Common myeloid progenitor, CD34-positive (primary cell): ENCODE data around the gene TRAPPC2.

Experiments used
- CTCF ChIA-PET: fragments of 350-600 bp; sonication (Branson Sonifier 250); formaldehyde crosslinking; loops from one replicate; lab custom pipeline; 2021; ENCODE audit warnings: antibody characterized with exemption; lab: Charles Lee
- POLR2A ChIA-PET: fragments of 350-600 bp; sonication (Branson Sonifier 250); formaldehyde crosslinking; loops from one replicate; lab custom pipeline; 2021; ENCODE audit warnings: antibody characterized with exemption; lab: Charles Lee
- DNase-seq, 3 donors: peaks; one replicate each; pipeline versions ENCODE4 v3.0.0 to v3.0.0-alpha.2; 2013
- H3K27ac ChIP-seq, 2 experiments: 1 replicate in 1 of 2; 2 replicates in 1 of 2; pipeline ENCODE4 v1.7.0; 2013; ENCODE audit warnings: inconsistent platforms in 2 of 2, low read length in 2 of 2, mild to moderate bottlenecking in 2 of 2, low read depth in 1 of 2, moderate library complexity in 1 of 2; ENCODE audit not compliant: severe bottlenecking in 2 of 2, insufficient read depth in 1 of 2, poor library complexity in 1 of 2
- H3K27me3 ChIP-seq, 5 experiments: replicated peaks in 2 of 5; 1 replicate in 3 of 5; 2 replicates in 2 of 5; pipeline versions ENCODE4 v1.6.1 to v1.7.0; 2013; ENCODE audit warnings: low read length in 4 of 5, mild to moderate bottlenecking in 2 of 5, moderate library complexity in 2 of 5, inconsistent platforms in 1 of 5; ENCODE audit not compliant: insufficient read depth in 5 of 5, control insufficient read depth in 4 of 5
- H3K36me3 ChIP-seq, 4 experiments: 1 replicate in 2 of 4; 2 replicates in 2 of 4; pipeline versions ENCODE4 v1.6.1 to v1.7.0; 2013; ENCODE audit warnings: low read length in 3 of 4, control low read depth in 1 of 4, mild to moderate bottlenecking in 1 of 4; ENCODE audit not compliant: control insufficient read depth in 4 of 4, insufficient read depth in 4 of 4
- H3K4me1 ChIP-seq, 4 experiments: 1 replicate in 3 of 4; 2 replicates in 1 of 4; pipeline versions ENCODE4 v1.6.1 to v1.7.1; 2013; ENCODE audit warnings: low read length in 3 of 4, mild to moderate bottlenecking in 3 of 4, control low read depth in 1 of 4, inconsistent platforms in 1 of 4, moderate library complexity in 1 of 4; ENCODE audit not compliant: control insufficient read depth in 4 of 4, insufficient read depth in 4 of 4; ENCODE audit errors: control extremely low read depth in 1 of 4
- H3K4me3 ChIP-seq, 7 experiments: 1 replicate in 4 of 7; 2 replicates in 3 of 7; pipeline versions ENCODE4 v1.5.1 to v1.7.0; 2013; ENCODE audit warnings: mild to moderate bottlenecking in 7 of 7, low read length in 6 of 7, moderate library complexity in 6 of 7, inconsistent platforms in 2 of 7, low read depth in 2 of 7, control low read depth in 1 of 7; ENCODE audit not compliant: insufficient read depth in 4 of 7, control insufficient read depth in 1 of 7; ENCODE audit errors: extremely low read depth in 1 of 7
- H3K9me3 ChIP-seq, 5 experiments: 1 replicate in 4 of 5; 2 replicates in 1 of 5; pipeline versions ENCODE4 v1.6.1 to v1.7.1; 2013; ENCODE audit warnings: low read length in 4 of 5, mild to moderate bottlenecking in 2 of 5, inconsistent platforms in 1 of 5, low read depth in 1 of 5, moderate library complexity in 1 of 5; ENCODE audit not compliant: control insufficient read depth in 4 of 5, insufficient read depth in 2 of 5; ENCODE audit errors: control extremely low read depth in 1 of 5
- WGBS: methylation state at CpG from one replicate; pipeline ENCODE4 v1.1.5; 2013; ENCODE audit not compliant: insufficient coverage; 5-methylcytosine and 5-hydroxymethylcytosine counted together

TRAPPC2 gene

GRCh38 chrX:13692771-13693231, 41.6 kb downstream of the TRAPPC2 start:
- Histone ChIP-seq H3K27ac (no peak overlapping the region), H3K27me3 (peaks cover 0 to 29% (median 0%) of the 10 kb centered on the region in 5 experiments), H3K4me1 (peaks cover 22 to 39% (median 29%) of the 10 kb centered on the region in 4 experiments), H3K9me3 (no peaks in the 10 kb centered on the region), H3K4me3 (no peak overlapping the region), H3K36me3 (no peaks in the 10 kb centered on the region)
- DNase-seq, result no peak
- CTCF ChIA-PET, result interaction anchor here (1.9 kb wide), 1 partner anchor 17 kb away, joined by 4 read pairs; no protein-coding TSS in a partner anchor
- POLR2A ChIA-PET, result interaction anchor here (0.9 kb wide), 1 partner anchor 42 kb away, joined by 3 read pairs; the partner anchor contains the start of genes OFD1 and TRAPPC2
- WGBS, result 85% methylated on average over 3 of the region's 5 CpGs

DNA sequence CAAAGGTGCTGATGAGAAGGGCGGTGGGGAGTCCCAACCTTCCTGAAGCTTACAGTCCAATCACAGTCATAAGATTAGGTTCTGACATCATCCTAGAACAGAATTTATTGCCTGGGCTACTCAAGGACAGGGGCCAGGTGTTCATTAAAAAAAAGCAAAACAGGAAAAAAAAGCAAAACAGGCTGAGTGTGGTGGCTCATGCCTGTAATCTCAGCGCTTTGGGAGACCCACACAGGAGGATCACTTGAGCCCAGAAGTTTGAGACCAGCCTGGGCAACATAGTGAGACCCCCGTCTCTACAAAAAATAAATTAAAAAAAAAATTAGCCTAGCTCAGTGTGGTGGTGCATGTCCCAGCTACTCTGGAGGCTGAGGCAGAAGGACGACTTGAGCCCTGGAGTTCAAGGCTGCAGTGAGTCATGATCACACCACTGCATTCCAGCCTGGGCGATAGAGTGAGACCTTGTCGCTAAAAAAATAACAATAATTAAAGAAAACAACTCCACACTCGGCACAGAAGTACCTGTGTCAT, 42.5 kb downstream of the TRAPPC2 start:
- peak in 1 of 3 donors; percentile 17 for DNase-seq
- Histone ChIP-seq H3K4me1 (peaks cover 14 to 35% (median 23%) of the 10 kb centered on the region in 4 experiments), H3K9me3 (no peaks in the 10 kb centered on the region), H3K36me3 (no peaks in the 10 kb centered on the region), H3K27ac (no peak overlapping the region), H3K27me3 (peaks cover 0 to 29% (median 0%) of the 10 kb centered on the region in 5 experiments), H3K4me3 (no peak overlapping the region)
- POLR2A ChIA-PET, result interaction anchor here (0.9 kb wide), 1 partner anchor 42 kb away, joined by 3 read pairs; the partner anchor contains the start of genes OFD1 and TRAPPC2
- CTCF ChIA-PET, result interaction anchor here (0.7 to 1.9 kb wide), 2 partner anchors 18 to 65 kb away, joined by 3 to 4 read pairs; no protein-coding TSS in a partner anchor
- WGBS, result 88% methylated on average over 3 of the region's 7 CpGs

DNA sequence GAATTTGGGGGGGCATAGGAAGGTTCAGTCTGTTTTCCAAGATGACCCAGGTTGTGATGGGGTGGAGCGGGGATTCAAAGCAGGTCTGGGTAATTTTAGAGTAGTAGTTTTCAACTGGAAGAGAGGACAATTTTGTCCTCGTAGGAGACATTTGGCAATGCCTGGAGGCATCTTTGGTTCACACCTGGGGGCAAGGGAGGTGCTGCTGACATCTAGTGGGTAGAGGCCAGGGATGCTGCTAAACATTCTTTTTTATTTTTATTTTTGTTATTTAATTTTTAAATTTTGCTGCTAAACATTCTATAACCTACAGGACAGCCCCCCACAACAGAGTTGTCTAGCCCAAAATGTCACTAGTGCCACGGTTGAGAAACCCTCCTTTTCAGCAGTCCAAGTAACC, 43.6 kb downstream of the TRAPPC2 start:
- H3K36me3 ChIP-seq, result no peaks in the 10 kb centered on the region
- H3K9me3 ChIP-seq, result no peaks in the 10 kb centered on the region
- H3K4me1 ChIP-seq, result peaks cover 10 to 30% (median 22%) of the 10 kb centered on the region in 4 experiments
- H3K27me3 ChIP-seq, result peaks cover 0 to 29% (median 0%) of the 10 kb centered on the region in 5 experiments
- peak overlapping the region in 4 of 7 experiments; percentile 3 to 90 (median 74) for H3K4me3 ChIP-seq
- no peak overlapping the region for H3K27ac ChIP-seq
- peak in 1 of 3 donors; percentile 15 for DNase-seq
- WGBS, result 54% methylated on average over 2 of the region's 3 CpGs
- POLR2A ChIA-PET, result no interaction called here
- CTCF ChIA-PET, result interaction anchor here (0.7 kb wide), 1 partner anchor 66 kb away, joined by 3 read pairs; no protein-coding TSS in a partner anchor

DNA sequence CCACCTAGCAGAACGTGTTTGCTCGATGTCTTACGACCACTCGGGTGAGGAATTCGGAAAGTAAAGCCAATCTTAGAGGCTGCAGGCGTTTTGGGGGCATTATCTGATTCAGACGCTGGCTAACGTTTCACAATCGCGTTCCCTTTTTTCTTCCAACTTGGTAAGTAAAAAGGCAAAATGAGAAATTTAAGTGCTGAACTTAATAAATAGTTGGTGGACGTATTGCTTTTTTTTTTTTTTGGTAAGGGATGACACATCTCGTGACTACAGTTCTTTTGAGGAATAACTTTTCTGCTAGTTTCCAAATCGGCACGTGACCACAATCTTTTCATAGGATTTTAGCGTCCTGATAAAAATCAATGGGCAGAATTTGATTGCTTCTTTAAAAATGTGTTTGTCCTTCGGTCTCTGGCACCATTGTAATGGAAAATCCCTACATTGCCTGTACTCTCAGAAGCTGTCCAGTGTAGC, 44.6 kb downstream of the TRAPPC2 start:
- ChIA-PET POLR2A (interaction anchor here (0.7 to 2.1 kb wide), 2 partner anchors 45 to 500 kb away, joined by 4 to 5 read pairs; partner anchors contain the start of genes OFD1 and TRAPPC2), CTCF (no interaction called here)
- peaks cover 6 to 25% (median 17%) of the 10 kb centered on the region in 4 experiments for H3K4me1 ChIP-seq
- 0% methylated on average over 12 of the region's 16 CpGs for WGBS
- peak in 2 of 3 donors; percentile 63 to 74 for DNase-seq
- H3K36me3 ChIP-seq, result no peaks in the 10 kb centered on the region
- peaks cover 0 to 28% (median 0%) of the 10 kb centered on the region in 5 experiments for H3K27me3 ChIP-seq
- H3K27ac ChIP-seq, result peak overlapping the region; percentile 54 to 83
- peak overlapping the region; percentile 40 to 90 (median 74) for H3K4me3 ChIP-seq
- no peaks in the 10 kb centered on the region for H3K9me3 ChIP-seq

DNA sequence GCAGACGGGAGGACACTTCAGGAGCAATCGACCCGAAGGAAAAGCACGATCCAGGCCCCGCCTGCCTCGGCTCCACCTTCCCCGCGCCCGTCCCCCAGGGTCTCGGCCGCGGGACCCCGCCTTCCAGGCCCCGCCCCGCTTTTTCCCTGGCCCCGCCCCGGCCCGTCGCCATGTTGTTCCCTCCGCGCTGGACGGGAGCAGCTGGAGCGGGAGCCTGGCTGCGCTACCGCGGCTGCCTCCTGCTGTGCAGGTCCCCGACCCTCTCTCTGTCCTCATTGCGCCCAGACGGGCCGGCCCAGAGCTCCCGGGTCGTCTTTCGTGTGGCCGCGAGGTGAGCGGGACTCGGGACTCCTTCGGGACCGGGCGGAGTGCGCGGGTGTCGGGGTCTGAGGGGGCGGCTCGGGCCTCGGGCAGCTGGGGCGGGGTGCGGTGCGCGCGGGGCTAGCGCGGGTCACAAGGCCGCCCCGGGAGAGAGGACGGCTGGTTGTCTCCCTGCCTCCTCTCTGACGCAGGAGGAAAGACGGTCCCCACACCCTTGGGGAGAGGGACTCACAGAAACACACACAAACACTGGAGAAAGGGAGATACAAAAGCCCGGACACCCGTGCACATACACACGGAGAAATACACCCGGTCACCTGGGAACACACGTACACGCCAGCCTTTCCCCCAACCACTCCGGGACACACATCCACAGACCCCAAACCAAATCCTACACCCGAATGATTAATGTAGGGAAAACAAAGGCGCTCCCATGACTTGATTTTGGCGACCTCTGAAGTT, 45.3 kb downstream of the TRAPPC2 start, which contains the start of gene RAB9A:
Gene RAB9A, plus strand, starts transcription at position 171 of the 783 bp plus-strand sequence. CDS start 19,619 bp downstream, outside the sequence.
- WGBS, result under 1% methylated on average over 47 of the region's 68 CpGs
- Histone ChIP-seq H3K27me3 (peaks cover 0 to 24% (median 0%) of the 10 kb centered on the region in 5 experiments), H3K9me3 (no peaks in the 10 kb centered on the region), H3K4me1 (peaks cover 2 to 21% (median 12%) of the 10 kb centered on the region in 4 experiments), H3K36me3 (no peaks in the 10 kb centered on the region), H3K27ac (peak within 1 kb of the TSS; percentile 54 to 83), H3K4me3 (peak within 1 kb of the TSS; percentile 40 to 90 (median 74))
- ChIA-PET CTCF (interaction anchor here (1.1 to 1.4 kb wide), 2 partner anchors 8 to 57 kb away, joined by 3 read pairs; no protein-coding TSS in a partner anchor), POLR2A (interaction anchor here (2.1 kb wide), 1 partner anchor 46 kb away, joined by 5 read pairs; the partner anchor contains the start of genes OFD1 and TRAPPC2)
- DNase-seq, result peak; percentile 55 to 72 (median 68)

GRCh38 chrX:13688384-13688957, 45.9 kb downstream of the TRAPPC2 start:
- DNase-seq, result peak in 1 of 3 donors; percentile 73
- ChIA-PET POLR2A (interaction anchor here (0.9 to 2.1 kb wide), 2 partner anchors 19 to 46 kb away, joined by 4 to 5 read pairs; partner anchors contain the start of genes OFD1 and TRAPPC2), CTCF (interaction anchor here (1.1 to 1.4 kb wide), 2 partner anchors 8 to 58 kb away, joined by 3 read pairs; no protein-coding TSS in a partner anchor)
- H3K9me3 ChIP-seq, result no peaks in the 10 kb centered on the region
- peaks cover 2 to 21% (median 10%) of the 10 kb centered on the region in 4 experiments for H3K4me1 ChIP-seq
- peak overlapping the region; percentile 34 to 83 for H3K27ac ChIP-seq
- H3K27me3 ChIP-seq, result peaks cover 0 to 22% (median 0%) of the 10 kb centered on the region in 5 experiments
- no peaks in the 10 kb centered on the region for H3K36me3 ChIP-seq
- H3K4me3 ChIP-seq, result peak overlapping the region in 6 of 7 experiments; percentile 61 to 90 (median 74)
- 10% methylated on average over 12 of the region's 13 CpGs for WGBS
